ENCODE results near the gene TAS2R60. TPM values are rescaled to one million over a fixed set of nuclear protein-coding genes. Genes with fewer than 3 reads are reported as not detected.
A peak's percentile ranks its signal among the peaks of the same experiment; 100 is the strongest.
"Not testable (repeated sequence)": the region's sequence is repeated elsewhere in the genome, so short reads cannot be mapped to it uniquely, and the experiment has no call there.

Gene TAS2R60
- total and polyA plus RNA-seq, 4 donors, result 0.50 TPM; not detected in 3

DNA sequence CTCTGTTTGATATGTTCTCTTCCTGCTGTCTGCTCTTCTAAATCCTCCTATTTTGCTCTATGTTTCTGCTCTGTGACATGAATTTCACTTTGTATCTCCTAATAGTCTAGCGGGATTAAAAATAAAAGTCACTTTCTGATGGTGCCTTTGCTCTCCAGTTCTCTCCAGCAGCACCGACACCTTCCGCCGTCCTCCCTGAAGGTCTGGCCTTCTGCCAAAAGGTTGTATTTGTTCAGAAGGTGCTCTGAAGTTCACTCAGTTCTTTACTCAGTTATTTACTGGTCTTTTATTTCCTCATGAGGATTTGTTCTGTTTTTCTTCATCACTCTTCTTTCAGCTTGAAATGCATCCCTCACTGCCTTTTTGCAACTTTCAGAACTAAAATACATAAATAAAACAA, 23.4 kb upstream of the TAS2R60 start:
- 26% methylated on average over 4 of the region's 4 CpGs for WGBS
- peak overlapping the region in 1 of 2 donors; percentile 62 for H3K9ac ChIP-seq (ENCODE audit: low read depth in 1 of 2, low read length in 2 of 2)
- no peaks in the 10 kb centered on the region for H3K27me3 ChIP-seq (ENCODE audit: control insufficient read depth in 4 of 4, insufficient read depth in 4 of 4, low read length in 3 of 4)
- no peak overlapping the region for H3K4me3 ChIP-seq (ENCODE audit: low read depth in 1 of 3, low read length in 3 of 3)
- H3K4me1 ChIP-seq (ENCODE audit: control insufficient read depth in 4 of 4, insufficient read depth in 4 of 4, low read length in 3 of 4), result peaks cover 0 to 10% (median 4%) of the 10 kb centered on the region in 4 donors
- H3K36me3 ChIP-seq (ENCODE audit: control insufficient read depth in 4 of 4, insufficient read depth in 3 of 4, low read depth in 1 of 4, low read length in 3 of 4), result no peaks in the 10 kb centered on the region
- no peak for TF ChIP-seq YY1 (IDR thresholded peaks at IDR 0.05)
- TF ChIP-seq, protein P1, sequence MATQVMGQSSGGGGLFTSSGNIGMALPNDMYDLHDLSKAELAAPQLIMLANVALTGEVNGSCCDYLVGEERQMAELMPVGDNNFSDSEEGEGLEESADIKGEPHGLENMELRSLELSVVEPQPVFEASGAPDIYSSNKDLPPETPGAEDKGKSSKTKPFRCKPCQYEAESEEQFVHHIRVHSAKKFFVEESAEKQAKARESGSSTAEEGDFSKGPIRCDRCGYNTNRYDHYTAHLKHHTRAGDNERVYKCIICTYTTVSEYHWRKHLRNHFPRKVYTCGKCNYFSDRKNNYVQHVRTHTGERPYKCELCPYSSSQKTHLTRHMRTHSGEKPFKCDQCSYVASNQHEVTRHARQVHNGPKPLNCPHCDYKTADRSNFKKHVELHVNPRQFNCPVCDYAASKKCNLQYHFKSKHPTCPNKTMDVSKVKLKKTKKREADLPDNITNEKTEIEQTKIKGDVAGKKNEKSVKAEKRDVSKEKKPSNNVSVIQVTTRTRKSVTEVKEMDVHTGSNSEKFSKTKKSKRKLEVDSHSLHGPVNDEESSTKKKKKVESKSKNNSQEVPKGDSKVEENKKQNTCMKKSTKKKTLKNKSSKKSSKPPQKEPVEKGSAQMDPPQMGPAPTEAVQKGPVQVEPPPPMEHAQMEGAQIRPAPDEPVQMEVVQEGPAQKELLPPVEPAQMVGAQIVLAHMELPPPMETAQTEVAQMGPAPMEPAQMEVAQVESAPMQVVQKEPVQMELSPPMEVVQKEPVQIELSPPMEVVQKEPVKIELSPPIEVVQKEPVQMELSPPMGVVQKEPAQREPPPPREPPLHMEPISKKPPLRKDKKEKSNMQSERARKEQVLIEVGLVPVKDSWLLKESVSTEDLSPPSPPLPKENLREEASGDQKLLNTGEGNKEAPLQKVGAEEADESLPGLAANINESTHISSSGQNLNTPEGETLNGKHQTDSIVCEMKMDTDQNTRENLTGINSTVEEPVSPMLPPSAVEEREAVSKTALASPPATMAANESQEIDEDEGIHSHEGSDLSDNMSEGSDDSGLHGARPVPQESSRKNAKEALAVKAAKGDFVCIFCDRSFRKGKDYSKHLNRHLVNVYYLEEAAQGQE (IDR thresholded peaks at IDR 0.05), result no peak
- TF ChIP-seq RXRA (IDR thresholded peaks at IDR 0.05), result no peak
- no peak for TF ChIP-seq HNF4A (conservative IDR thresholded peaks at IDR 0.05)
- H3K9me3 ChIP-seq (ENCODE audit: control insufficient read depth in 4 of 4, low read length in 3 of 4), result no peaks in the 10 kb centered on the region
- no peak for DNase-seq (ENCODE audit: low spot score)
- H3K27ac ChIP-seq (ENCODE audit: low read depth in 1 of 2, low read length in 2 of 2), result no peak overlapping the region

DNA sequence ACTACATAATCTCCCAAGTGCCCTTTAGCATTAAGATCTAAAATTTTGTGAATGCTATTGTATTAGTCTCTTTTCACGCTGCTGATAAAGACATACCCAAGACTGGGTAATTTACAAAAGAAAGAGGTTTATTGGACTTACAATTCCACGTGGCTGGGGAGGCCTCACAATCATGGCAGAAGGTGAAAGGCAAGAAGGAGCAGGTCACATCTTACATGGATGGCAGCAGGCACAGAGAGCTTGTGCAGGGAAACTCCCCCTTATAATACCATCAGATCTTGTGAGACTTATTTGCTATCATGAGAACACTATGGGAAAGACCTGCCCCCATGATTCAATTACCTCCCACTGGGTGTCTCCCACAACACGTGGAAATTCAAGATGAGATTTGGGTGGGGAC, 22.6 kb upstream of the TAS2R60 start:
- not testable (repeated sequence) for H3K36me3 ChIP-seq (ENCODE audit: control insufficient read depth in 4 of 4, insufficient read depth in 3 of 4, low read depth in 1 of 4, low read length in 3 of 4); H3K27me3 ChIP-seq (ENCODE audit: control insufficient read depth in 4 of 4, insufficient read depth in 4 of 4, low read length in 3 of 4); H3K9me3 ChIP-seq (ENCODE audit: control insufficient read depth in 4 of 4, low read length in 3 of 4); DNase-seq (ENCODE audit: low spot score); H3K4me3 ChIP-seq (ENCODE audit: low read depth in 1 of 3, low read length in 3 of 3); H3K9ac ChIP-seq (ENCODE audit: low read depth in 1 of 2, low read length in 2 of 2); H3K27ac ChIP-seq (ENCODE audit: low read depth in 1 of 2, low read length in 2 of 2)
- WGBS, result 62% methylated on average over 3 of the region's 3 CpGs
- peaks cover 0 to 10% (median 4%) of the 10 kb centered on the region in 4 donors for H3K4me1 ChIP-seq (ENCODE audit: control insufficient read depth in 4 of 4, insufficient read depth in 4 of 4, low read length in 3 of 4)

- no peak for DNase-seq (ENCODE audit: low spot score)
- H3K4me1 ChIP-seq (ENCODE audit: control insufficient read depth in 4 of 4, insufficient read depth in 4 of 4, low read length in 3 of 4), result peaks cover 1 to 15% (median 7%) of the 10 kb centered on the region in 4 donors
- H3K9me3 ChIP-seq (ENCODE audit: control insufficient read depth in 4 of 4, low read length in 3 of 4), result no peaks in the 10 kb centered on the region
- H3K27ac ChIP-seq (ENCODE audit: low read depth in 1 of 2, low read length in 2 of 2), result no peak overlapping the region
- TF ChIP-seq YY1 (IDR thresholded peaks at IDR 0.05), result no peak
- no peak for TF ChIP-seq TAF1 (conservative IDR thresholded peaks at IDR 0.05)
- TF ChIP-seq CTCF (IDR thresholded peaks at IDR 0.05; ENCODE audit: low read depth, low read length, missing input control), result no peak
- no peak for TF ChIP-seq GABPA (IDR thresholded peaks at IDR 0.05 in 1 of 2, conservative IDR thresholded peaks at IDR 0.05 in 1 of 2)
- TF ChIP-seq, protein P1 (IDR thresholded peaks at IDR 0.05), result no peak
- TF ChIP-seq FOXA1 (IDR thresholded peaks at IDR 0.05), result no peak
- TF ChIP-seq SP1 (IDR thresholded peaks at IDR 0.05), result no peak
- no peak for TF ChIP-seq ZBTB33 (IDR thresholded peaks at IDR 0.05)
- TF ChIP-seq, protein P2, sequence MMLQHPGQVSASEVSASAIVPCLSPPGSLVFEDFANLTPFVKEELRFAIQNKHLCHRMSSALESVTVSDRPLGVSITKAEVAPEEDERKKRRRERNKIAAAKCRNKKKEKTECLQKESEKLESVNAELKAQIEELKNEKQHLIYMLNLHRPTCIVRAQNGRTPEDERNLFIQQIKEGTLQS (IDR thresholded peaks at IDR 0.05), result no peak
- no peak for TF ChIP-seq RAD21 (IDR thresholded peaks at IDR 0.05)
- no peak for TF ChIP-seq HNF4A (conservative IDR thresholded peaks at IDR 0.05)
- TF ChIP-seq RXRA (IDR thresholded peaks at IDR 0.05), result no peak
- TF ChIP-seq HNF4G (IDR thresholded peaks at IDR 0.05), result no peak
- TF ChIP-seq FOXA2 (IDR thresholded peaks at IDR 0.05), result no peak
- TF ChIP-seq EGR1 (IDR thresholded peaks at IDR 0.05; ENCODE audit: low read depth in 2 of 2), result no peak
- TF ChIP-seq JUND (IDR thresholded peaks at IDR 0.05), result no peak
- no peak for TF ChIP-seq MAX (IDR thresholded peaks at IDR 0.05)
- no peaks in the 10 kb centered on the region for H3K27me3 ChIP-seq (ENCODE audit: control insufficient read depth in 4 of 4, insufficient read depth in 4 of 4, low read length in 3 of 4)
- 94% methylated on average over 3 of the region's 3 CpGs for WGBS
- no peak overlapping the region for H3K4me3 ChIP-seq (ENCODE audit: low read depth in 1 of 3, low read length in 3 of 3)
- H3K9ac ChIP-seq (ENCODE audit: low read depth in 1 of 2, low read length in 2 of 2), result no peak overlapping the region
- H3K36me3 ChIP-seq (ENCODE audit: control insufficient read depth in 4 of 4, insufficient read depth in 3 of 4, low read depth in 1 of 4, low read length in 3 of 4), result no peaks in the 10 kb centered on the region
These were observed 21.2 kb upstream of the TAS2R60 start for GRCh38 chr7:143422033-143422432.

Measured in liver (tissue), 9 donors.